ENCODE results near the gene MYEOV.

DNA sequence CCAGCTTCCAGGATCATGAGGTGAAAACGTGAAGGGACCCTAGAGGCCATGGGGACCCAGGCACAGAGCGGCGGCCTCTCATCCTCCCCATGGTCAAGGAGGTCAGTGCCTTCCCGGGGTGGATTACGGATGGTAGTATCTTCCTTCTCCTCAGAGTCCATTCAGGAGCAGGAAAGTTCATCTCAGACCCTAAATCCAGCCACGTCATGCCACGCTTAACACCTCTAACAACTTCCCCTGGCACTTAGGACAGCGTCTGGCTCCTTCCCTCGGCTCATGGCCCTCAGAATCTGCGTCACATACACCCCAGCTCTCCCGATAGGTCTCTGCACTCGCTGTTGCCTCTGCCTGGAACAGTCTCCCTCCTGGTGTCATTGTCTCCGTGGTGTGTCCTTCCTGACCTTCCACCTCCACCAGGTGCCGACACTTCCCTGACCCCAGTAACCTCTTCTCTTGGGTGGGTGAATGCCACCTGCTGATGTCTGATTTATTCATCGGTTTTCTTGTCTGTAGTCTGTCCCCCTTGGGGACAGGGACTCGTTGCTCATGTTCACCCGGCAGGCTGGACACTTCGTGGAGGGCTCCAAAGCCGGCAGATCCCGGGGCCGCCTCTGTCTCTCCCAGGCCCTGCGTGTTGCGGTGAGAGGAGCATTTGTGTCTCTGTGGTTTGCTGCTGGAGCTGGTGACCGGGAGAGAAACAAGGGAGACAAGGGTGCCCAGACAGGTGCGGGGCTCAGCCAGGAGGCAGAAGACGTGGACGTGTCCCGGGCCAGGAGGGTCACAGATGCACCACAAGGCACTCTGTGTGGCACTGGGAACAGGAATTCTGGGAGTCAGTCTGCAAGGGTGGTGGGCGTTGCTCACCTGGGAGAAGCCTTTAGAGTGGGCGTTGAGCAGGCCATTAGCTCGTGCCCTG, 1.4 kb downstream of the MYEOV start:
- TF ChIP-seq CTCF (IDR thresholded peaks at IDR 0.05) = no peak
- no peak for TF ChIP-seq ZFX (IDR thresholded peaks at IDR 0.05; ENCODE audit: borderline replicate concordance)

All from 22Rv1 (cell line).